Subcutaneous adipose tissue (tissue), 4 donors: ENCODE data around the gene C11orf71. TPM values are rescaled to one million over a fixed set of nuclear protein-coding genes. Genes with fewer than 3 reads are reported as not detected.

Source experiments
- total RNA-seq, 4 donors: library from RNA; depleted of rRNA; stranded (reverse); fragments of >200 nt; gene quantifications; one replicate each; pipeline ENCODE4 v1.1.0, GENCODE V29; 2016
- TF ChIP-seq, protein P1 (sequence below): fragments of 450-650 bp; IDR thresholded peaks from one replicate; pipeline ENCODE4 v1.5.1; 2016; ENCODE audit warnings: low read depth, mild to moderate bottlenecking, control low read depth, antibody characterized with exemption, moderate library complexity

The C11orf71 gene
- total RNA-seq, 4 donors from 2014 or later = 4.4 to 12.6 (median 9.2) TPM

DNA sequence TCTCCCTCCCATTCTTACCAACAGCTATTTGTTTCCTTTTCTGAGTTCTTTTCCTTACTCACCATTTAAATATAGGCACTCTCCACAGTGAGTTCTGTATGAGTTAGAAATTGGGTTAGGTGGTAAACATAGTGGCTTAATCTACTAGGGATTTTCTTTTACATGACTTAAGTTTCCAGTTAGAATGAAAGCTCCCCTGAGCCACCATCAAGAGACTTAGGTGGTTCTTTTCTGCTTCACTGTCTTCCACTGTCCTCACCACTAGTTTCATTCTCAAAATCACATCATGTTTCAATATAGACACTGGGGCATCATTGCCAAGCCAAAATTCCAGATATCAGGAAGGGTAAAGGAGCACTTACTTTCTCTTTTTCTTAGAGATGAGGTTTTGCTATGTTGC, 30.0 kb upstream of the C11orf71 start:
- TF ChIP-seq, protein P1, sequence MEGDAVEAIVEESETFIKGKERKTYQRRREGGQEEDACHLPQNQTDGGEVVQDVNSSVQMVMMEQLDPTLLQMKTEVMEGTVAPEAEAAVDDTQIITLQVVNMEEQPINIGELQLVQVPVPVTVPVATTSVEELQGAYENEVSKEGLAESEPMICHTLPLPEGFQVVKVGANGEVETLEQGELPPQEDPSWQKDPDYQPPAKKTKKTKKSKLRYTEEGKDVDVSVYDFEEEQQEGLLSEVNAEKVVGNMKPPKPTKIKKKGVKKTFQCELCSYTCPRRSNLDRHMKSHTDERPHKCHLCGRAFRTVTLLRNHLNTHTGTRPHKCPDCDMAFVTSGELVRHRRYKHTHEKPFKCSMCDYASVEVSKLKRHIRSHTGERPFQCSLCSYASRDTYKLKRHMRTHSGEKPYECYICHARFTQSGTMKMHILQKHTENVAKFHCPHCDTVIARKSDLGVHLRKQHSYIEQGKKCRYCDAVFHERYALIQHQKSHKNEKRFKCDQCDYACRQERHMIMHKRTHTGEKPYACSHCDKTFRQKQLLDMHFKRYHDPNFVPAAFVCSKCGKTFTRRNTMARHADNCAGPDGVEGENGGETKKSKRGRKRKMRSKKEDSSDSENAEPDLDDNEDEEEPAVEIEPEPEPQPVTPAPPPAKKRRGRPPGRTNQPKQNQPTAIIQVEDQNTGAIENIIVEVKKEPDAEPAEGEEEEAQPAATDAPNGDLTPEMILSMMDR = no peak

- TF ChIP-seq, protein P1 = no peak
These were observed 26.0 kb upstream of the C11orf71 start for GRCh38 chr11:114426280-114426679.

DNA sequence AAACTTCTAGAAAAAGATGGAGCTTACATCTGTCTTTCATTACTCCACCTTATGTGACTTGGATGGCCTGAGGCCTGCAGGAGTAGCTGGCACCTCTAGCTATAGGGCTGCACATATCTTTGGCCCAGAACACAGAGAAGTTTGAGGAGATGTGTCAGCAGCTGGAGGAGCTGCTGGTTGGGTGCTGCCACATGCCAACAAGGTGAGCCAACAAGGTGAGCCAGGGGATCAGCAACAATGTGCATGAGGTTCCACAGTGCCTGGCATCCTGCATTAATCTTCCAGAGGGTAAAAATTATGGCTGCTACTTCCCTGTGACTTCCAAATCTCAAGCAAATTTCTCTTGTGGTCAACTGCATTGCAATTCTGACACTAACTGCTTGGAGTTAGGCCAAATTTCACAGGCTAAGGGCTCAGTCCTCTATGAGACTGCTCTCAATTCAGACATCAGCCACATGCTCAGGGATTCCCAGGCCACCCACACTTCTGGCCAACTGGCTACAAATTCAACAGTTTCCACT, 16.2 kb upstream of the C11orf71 start:
- TF ChIP-seq, protein P1 = no peak

DNA sequence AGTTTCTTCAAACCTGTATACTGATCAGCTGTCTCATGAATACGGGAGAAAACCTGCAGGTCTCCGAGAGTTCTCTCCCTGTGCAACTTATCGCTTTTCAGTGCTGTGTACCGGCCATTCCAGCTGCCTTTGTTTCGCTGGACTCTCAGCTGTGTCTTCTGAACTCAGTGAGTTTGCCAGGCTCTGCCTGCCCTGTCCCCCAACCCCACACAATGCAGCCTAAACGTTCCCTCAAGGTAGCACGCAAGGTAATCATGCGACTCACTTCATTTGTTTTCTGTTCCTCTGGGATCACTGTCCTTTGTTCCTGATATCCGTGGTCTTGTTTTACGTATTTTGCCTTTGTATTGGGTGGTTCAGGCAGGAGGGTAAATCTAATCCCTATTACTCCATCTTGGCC, 13.6 kb upstream of the C11orf71 start:
- TF ChIP-seq, protein P1 = no peak

DNA sequence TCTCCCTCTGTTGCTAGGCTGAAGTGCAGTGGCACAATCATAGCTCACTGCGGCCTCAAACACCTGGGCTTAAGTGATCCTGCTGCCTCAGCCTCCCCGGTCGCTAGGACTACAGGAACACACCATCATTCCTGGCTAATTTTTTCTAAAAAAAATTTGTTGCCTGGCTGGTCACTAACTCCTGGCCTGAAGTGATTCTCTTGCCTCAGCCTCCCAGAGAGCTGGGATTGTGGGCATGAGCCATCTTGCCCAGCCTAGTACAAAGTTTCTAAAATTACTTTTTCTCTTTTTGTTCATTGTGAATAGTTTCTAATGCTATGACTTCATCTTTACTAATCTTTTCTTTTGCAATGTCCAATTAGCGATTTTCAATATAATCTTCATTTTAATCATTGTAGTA, 12.6 kb upstream of the C11orf71 start:
- TF ChIP-seq, protein P1 = no peak

- TF ChIP-seq, protein P1 = no peak
These were observed 1.0 kb upstream of the C11orf71 start for GRCh38 chr11:114401311-114401710.

DNA sequence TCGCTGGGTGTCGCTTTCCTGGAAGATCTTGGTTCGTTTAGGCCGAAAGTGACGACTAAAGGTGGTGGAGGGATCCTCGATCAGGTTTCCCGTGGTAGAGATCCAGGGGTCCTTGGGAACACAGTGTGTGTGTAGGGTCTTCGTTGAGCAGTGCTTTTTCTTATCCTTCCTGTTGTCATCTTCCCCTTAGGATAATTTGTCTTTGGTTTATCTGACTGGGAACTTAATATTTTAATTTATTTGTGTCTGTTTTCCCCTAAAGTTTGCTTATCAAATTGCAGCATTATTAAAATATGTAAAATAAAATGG, 558 bp upstream of the C11orf71 start:
- TF ChIP-seq, protein P1 = no peak
